KBM-7 (cell line): ENCODE measurements around the gene PCSK1N.
"Not testable (repeated sequence)": the region's sequence is repeated elsewhere in the genome, so short reads cannot be mapped to it uniquely, and the experiment has no call there.

Source experiments
- DNase-seq: peaks from one replicate; pipeline ENCODE4 v3.0.0-alpha.2; 2015
- in situ Hi-C: fragments of 300-500 bp; cut with MboI; formaldehyde crosslinking; loops from 2 replicates; pipeline ENCODE4 v1.14.3; 2020; ENCODE audit warnings: low sequenced_read_pairs, low pct_unique_long_range_greater_than_20kb, mixed read lengths

Gene PCSK1N, protein sequence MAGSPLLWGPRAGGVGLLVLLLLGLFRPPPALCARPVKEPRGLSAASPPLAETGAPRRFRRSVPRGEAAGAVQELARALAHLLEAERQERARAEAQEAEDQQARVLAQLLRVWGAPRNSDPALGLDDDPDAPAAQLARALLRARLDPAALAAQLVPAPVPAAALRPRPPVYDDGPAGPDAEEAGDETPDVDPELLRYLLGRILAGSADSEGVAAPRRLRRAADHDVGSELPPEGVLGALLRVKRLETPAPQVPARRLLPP

DNA sequence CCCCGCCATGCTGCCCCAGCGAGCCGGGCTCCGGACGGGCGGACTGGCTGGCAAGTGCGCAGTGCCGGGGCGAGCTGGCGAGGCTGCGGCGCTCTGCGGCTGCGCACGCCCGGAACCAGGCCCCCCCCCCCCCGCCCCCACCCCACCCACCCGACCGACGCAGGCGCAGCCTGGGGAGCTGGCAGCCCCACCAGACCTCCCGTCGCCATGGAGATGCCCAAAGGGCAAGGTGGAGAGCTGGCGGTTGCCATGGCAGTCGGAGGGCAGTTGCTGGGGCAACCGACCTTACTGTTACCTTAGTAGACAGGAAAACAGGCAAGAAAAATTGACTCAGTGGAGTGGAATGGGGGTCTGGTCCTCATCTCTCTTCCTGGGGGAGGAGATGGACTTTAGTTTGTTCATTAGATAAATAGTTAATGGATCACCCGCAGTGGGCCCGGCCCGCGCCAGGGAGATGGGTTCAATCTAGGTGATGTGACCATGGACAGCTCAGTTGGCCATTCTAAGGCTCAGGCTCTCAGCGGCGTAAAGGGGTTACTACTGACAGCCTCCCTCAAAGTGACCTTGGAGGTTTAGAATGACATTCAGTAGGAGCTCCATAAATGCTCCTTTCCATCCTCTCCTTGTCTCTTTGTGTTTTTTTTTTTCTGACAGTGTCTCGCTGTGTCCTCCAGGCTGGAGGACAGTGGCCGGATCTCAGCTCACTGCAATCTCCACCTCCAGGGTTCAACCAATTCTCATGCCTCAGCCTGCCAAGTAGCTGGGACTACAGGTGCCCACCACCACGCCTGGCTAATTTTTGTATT is at the start of gene PCSK1N:
Gene PCSK1N (minus strand): TSS at position 87 of the 806 bp plus-strand sequence. CDS start 78 bp downstream, at position 9.
- in situ Hi-C loops: no loop called here
- DNase-seq: no peak

DNA sequence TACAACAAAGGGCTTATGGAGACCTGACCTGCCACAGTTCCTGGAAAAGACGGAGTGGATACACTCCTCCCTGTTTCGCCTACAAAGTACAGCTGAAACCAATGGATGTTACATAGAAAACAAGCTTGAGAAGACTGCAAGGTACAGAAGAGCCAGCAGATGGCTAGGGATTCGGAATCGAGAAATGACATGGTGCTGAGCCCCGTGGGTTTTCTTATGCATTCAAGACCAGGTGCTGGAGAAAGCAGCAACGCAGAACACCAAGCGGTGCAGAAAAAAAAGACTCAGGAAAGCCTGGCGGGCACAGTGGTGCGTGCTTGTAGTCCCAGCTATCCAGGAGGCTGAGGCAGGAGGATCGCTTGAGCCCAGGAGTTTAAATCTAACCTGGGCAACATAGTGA is 48.3 kb upstream of the PCSK1N start:
- DNase-seq: no peak
- in situ Hi-C loops: no loop called here

DNA sequence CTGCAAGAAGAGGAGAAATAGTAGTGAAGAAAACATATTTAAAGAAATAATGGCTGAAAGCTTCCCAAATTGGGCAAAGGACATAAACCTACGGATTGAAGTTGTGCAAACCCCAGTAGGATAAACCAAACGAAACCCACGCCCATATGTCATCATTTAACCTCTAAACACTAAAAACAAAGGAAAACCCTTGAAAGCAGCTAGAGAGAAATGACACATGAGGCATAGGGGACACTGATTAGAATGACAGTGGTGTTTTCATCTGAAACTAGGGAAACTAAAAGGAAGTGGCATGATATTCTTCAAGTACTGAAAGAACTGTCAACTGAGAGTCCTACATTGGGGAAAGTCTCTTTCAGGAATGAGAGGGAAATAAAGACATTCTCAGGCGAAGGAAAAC is 41.5 kb upstream of the PCSK1N start:
- in situ Hi-C loops, DNase-seq: not testable (repeated sequence)

DNA sequence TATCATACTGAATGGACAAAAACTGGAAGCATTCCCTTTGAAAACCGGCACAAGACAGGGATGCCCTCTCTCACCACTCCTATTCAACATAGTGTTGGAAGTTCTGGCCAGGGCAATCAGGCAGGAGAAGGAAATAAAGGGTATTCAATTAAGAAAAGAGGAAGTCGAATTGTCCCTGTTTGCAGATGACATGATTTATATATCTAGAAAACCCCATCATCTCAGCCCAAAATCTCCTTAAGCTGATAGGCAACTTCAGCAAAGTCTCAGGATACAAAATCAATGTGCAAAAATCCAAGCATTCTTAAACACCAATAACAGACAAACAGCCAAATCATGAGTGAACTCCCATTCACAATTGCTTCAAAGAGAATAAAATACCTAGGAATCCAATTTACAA is 36.6 kb upstream of the PCSK1N start:
- not testable (repeated sequence) for DNase-seq

DNA sequence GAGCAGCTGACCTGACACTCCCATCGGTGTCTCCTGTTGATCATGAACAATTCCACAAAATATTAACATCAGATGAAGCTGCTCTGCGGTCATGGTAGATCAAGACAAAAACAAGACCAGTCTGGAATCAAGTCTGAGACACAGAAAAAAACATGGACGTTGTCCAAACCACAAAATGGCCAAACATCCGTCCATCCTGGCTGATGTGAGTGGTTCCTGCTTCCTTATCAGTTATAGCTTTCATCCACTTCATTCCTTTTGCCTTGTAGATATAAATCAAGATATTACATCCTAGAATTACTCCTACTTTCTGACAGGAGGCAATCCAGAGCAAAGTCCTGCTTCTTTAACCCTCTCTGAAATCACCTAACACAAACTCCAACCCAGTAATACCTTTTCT is 28.8 kb upstream of the PCSK1N start:
- in situ Hi-C loops: no loop called here
- peak; percentile 31 for DNase-seq

More for the DNA sequence above, 36.6 kb upstream of the PCSK1N start:
- in situ Hi-C loops: not testable (repeated sequence)

DNA sequence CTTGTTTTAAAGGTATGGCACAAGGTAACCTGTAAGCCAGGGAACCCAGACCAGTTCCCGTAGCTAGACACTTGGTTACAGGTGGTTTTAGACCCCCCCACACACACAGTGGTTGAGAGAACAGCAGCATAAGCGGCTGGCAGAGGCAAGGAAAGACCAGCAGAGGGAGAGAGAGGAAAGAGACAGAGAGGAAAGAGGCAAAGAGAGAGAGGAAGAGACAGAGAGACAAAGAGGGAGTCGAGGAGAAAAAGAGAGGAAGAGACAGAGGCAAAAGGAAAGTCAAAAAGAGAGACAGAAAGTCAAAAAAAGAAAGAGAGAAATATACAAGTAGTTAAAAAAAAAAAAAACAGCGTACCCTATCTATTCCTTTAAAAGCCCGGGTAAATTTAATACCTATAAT is 19.5 kb upstream of the PCSK1N start:
- DNase-seq: peak; percentile 61
- in situ Hi-C loops: no loop called here

DNA sequence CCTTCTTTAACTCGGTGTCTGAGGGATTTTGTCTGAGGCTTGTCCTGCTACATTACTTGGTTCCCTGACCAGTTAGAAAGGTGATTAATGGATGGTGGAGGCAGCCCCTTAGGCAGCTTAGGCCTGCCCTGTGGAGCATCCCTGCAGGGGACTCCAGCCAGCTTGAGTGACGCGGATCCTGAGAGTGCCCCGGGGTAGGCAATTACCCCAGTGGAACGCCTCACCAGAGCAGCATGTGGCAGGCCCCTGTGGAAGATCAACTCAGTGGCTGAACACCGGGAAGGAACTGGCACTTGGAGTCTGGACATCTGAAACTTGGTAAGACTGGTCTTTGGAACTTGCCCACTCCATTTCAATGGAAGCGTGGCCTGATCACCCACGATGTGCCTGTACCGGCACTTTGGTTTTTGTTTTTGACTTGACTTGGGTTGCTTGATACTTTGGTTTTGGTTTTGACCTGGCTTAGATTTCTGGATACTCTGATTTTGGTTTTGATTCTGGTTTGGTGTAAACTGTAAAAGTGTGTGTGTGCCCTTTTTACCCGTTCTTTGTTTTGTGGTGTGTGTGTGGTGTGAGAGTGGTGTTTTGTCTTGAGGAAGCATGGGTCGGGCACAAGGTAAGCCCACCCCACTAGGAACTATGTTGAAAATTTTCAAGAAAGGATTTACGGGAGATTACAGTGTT is 18.9 kb upstream of the PCSK1N start:
- DNase-seq, in situ Hi-C loops: not testable (repeated sequence)

DNA sequence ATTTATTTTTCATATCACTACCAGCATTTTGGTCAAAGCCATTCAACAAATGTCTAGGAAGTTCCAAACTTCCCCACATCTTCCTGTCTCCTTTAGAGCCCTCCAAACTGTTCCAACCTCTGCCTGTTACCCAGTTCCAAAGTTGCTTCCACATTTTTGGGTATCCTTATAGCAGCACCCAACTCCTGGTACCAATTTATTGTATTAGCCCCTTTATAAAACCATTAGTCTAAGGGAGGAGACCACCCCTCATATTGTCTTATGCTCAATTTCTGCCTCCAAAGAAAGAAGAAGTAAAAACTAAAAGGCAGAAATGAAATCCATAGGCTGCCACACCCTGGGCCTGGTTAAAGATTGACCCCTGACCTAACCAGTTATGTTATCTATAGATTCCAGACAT is 18.1 kb upstream of the PCSK1N start:
- in situ Hi-C loops, DNase-seq: not testable (repeated sequence)

DNA sequence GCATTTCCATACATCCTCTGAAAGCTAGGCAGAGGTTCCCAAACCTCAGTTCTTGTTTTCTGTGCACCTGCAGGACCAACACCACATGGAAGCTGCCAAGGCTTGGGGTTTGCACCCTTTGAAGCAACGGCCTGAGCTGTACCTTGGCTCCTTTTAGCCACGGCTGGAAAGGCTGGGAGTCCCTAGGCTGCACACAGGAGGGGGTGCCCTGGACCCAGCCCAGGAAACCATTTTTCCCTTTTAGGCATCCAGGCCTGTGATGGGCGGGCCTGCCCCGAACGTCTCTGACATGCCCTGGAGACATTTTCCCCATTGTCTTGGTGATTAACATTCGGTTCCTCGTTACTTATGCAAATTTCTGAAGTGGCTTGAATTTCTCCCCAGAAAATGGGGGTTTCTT is 17.4 kb upstream of the PCSK1N start:
- no peak for DNase-seq
- in situ Hi-C loops: no loop called here

DNA sequence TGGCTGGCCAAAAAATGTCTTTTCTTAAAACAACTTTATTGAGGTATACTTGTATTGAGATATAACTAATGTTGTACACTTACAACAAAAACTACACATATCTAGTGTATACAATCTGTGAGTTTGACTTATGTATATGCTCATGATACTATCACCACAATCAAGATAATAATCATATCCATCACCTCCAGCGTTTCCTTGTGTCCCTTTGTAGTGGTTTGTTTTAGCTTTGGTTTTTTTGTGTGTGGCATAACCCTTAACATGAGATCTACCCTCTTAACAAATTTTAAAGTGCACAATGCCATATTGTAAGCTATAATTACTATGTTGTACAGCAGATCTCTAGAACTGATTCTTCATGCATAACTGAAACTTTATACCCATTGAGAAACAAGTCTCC is 13.4 kb upstream of the PCSK1N start:
- DNase-seq: no peak
- in situ Hi-C loops: no loop called here

DNA sequence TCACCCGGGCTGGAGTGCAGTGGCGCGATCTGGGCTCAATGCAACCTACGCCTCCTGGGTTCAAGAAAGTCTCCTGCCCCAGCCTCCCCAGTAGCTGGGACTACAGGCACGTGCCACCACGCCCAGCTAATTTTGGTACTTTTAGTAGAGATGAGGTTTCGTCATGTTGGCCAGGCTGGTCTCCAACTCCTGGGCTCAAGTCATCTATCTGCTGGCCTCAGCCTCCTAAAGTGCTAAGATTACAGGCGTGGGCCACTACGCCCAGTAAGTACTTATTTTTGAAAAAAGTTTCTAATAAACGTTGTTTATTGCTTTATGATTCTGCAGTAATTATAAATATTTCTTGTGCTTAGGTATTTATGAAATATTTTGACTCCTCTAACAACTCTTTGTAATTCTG is 4.3 kb upstream of the PCSK1N start:
- in situ Hi-C loops: no loop called here
- no peak for DNase-seq

DNA sequence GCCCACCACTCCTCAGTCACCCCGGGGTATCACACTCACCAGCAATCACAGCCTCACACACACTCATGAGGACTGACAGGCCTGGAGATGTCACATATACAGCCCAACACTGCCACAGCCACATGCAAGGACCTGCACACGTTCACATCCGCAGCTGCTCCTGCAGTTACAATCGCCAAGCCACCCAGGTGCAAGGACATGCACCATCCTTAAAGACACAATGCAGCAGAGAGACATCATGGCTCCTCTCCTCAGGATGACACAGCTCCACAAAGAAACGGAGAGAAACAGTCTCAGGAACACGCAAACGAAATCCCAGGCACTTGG is 1.1 kb downstream of the PCSK1N start:
- in situ Hi-C loops: no loop called here
- no peak for DNase-seq

DNA sequence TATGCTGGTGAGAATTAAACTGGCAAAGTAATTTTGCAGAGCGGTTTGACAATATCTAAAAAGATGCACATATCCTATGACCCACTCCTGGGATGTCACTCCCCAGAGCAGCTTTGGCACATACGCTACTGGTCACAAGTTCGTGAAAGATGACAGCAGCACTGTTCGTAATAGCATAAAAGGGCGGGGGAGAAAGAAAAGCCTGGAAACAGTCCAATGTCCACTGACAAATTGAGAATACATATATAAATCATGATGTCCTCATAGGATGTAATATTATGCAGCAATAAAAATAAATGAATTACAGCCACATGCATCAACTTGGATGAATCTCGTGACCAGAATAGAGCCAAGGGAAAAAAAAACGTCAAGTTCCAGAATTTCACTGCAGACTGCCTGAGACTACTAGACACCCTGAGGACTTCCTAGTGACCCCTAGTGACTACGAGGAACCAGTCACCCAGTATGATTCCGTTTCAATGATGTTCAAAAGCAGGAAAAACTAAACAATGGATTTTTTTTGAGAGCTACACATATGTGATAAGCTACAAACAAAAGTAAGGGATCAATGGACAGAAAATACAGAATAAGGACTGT is 1.8 kb downstream of the PCSK1N start:
- in situ Hi-C loops: no loop called here
- DNase-seq: peak; percentile 16

DNA sequence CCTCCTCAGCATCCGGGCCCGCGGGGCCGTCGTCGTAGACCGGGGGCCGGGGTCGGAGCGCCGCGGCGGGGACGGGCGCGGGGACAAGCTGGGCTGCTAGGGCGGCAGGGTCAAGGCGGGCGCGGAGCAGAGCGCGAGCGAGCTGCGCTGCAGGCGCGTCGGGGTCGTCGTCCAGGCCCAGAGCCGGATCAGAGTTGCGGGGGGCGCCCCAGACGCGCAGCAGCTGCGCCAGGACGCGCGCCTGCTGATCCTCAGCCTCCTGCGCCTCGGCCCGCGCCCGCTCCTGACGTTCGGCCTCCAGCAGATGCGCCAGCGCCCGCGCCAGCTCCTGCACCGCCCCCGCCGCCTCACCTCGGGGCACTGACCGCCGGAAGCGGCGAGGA is 3.5 kb downstream of the PCSK1N start:
- in situ Hi-C loops: no loop called here
- no peak for DNase-seq

DNA sequence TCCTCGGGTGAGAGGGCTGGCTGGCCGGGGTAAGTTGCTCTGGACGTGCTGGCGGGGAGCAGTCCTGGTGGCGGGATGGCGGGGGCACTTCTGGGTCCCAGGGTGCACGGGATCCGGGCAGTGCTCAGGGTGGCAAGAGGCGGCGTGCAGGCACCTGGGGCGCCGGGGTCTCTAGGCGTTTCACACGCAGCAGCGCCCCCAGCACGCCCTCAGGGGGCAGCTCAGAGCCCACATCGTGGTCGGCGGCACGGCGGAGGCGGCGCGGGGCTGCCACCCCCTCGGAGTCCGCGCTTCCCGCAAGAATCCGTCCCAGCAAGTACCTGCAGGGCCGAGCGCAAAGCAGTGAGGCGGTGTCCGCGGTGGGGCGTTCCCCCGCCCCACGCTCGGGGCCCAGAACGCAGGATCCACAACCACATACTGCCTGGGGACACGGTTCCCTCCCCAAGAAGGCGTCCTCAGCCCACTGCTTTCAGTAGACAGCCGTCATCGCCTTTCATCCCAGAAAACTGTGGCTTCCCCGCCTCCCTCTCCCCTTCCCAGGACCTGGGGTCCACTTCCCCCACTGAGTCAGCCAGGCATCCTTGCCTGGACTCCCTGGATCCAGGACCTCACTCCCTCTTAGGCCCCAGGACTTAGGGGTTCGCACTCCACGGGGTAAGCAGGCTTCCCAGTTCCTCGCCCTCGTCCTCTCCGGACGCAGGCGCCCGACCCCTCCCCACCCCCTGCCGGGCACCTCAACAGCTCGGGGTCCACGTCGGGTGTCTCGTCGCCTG is 4.1 kb downstream of the PCSK1N start:
- in situ Hi-C loops: no loop called here
- DNase-seq: no peak

DNA sequence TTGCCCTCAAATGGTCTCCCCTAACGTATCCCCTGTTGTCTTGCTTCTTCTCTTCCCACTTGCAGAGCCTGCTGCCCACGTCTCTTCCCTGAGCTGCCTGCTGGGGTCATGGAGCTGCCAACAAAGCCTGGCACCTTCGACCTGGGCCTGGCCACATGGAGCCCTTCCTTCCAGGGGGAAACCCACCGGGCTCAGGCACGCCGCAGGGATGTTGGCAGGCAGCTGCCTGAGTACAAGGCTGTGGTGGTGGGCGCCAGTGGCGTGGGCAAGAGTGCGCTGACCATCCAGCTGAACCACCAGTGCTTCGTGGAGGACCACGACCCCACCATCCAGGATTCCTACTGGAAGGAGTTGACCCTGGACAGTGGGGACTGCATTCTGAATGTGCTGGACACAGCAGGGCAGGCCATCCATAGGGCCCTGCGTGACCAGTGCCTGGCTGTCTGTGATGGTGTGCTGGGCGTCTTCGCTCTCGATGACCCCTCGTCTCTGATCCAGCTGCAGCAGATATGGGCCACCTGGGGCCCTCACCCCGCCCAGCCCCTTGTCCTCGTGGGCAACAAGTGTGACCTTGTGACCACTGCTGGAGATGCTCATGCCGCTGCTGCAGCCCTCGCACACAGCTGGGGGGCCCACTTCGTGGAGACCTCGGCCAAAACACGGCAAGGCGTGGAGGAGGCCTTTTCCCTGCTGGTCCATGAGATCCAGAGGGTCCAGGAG is 6.2 kb downstream of the PCSK1N start:
- in situ Hi-C loops: no loop called here
- no peak for DNase-seq

DNA sequence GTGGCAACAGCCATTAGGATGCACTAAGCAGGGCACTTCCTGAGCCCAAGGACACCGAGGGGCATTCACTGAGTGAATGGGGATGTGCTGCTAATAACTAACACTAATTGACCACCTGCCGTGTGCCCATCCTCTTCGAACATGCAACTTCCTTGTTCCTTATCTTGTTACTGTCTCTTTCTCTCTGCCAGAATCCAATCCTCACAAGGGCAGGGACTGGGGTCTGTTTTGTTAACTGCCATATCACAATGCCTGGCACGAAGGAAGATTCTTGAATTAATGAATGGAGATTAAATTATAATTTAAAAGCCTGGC is 7.8 kb downstream of the PCSK1N start:
- in situ Hi-C loops: no loop called here

DNA sequence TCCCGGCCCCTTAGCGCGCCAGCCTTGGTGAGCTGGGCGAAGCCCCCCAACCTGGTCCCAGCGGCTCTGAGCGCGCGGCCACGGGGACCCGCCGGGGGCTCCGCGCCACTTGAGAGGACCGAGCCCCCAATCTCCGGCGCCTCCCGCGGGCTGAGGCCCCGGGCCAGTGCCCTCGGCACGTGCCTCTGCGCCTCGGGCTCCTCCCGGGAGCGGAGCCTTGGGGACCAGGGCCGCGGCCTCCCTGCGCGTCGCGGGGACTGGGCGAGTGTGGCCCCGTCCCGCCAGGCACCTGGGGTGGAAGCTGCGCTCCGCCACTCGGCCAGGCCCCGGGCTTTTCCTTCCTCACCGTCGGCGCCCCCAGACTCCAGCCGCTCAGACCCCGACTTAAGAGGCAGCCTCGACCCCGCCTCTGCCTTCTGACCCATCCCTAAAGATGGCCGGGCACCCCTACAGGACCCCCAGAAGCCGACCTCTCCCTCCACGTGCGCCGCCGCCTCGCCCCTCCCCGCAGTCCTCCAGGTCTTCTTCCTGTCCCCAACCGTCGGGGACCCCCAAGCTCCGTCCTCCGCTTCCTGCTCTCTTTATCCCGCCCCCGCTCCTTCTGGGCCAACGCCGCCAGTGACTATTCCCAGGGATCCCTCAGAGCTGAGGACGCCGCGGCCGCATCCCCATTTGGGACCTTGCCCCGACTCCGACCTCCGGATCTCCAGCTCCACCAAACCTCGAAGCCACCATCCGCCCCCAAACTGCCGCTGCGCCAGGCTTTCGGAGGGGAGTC is 8.3 kb downstream of the PCSK1N start:
- in situ Hi-C loops: no loop called here

More for the DNA sequence above, 7.8 kb downstream of the PCSK1N start:
- DNase-seq: no peak

More for the DNA sequence above, 8.3 kb downstream of the PCSK1N start:
- no peak for DNase-seq
